Fibroblast of lung (primary cell): Measurements from ENCODE around the gene KIF4B. TPM values are rescaled to one million over a fixed set of nuclear protein-coding genes. Genes with fewer than 3 reads are reported as not detected.

Experiments used
- DNase-seq, 2 donors: peaks; one replicate each; pipeline versions ENCODE4 v3.0.0 to v3.0.0-alpha.2; 2010; ENCODE audit warnings: low read depth in 2 of 2
- H2AFZ ChIP-seq: 2 replicates; pipeline ENCODE4 v1.5.1; 2012; ENCODE audit warnings: low read length, control low read depth, inconsistent platforms
- H3K27ac ChIP-seq: 2 replicates; pipeline ENCODE4 v1.5.1; 2011; ENCODE audit warnings: low read length, control low read depth; ENCODE audit not compliant: insufficient read depth
- H3K27me3 ChIP-seq: 2 replicates; pipeline ENCODE4 v1.5.1; 2011; ENCODE audit warnings: mild to moderate bottlenecking, low read length; ENCODE audit not compliant: control insufficient read depth, insufficient read depth
- H3K36me3 ChIP-seq: 2 replicates; pipeline ENCODE4 v1.5.1; 2011; ENCODE audit warnings: low read length; ENCODE audit not compliant: control insufficient read depth, insufficient read depth
- H3K4me1 ChIP-seq: 2 replicates; pipeline ENCODE4 v1.5.1; 2011; ENCODE audit warnings: low read length; ENCODE audit not compliant: control insufficient read depth, insufficient read depth; ENCODE audit errors: extremely low read depth
- H3K4me2 ChIP-seq: 2 replicates; pipeline ENCODE4 v1.5.1; 2011; ENCODE audit warnings: low read length, control low read depth; ENCODE audit not compliant: insufficient read depth; ENCODE audit errors: extremely low read depth
- H3K4me3 ChIP-seq, 4 experiments: fragments of 200-600 bp in 1 of 4; sonication (generic) in 1 of 4; replicated peaks in 1 of 4; 2 replicates each; pipeline ENCODE4 v1.5.1; 2011 to 2016; ENCODE audit warnings: low read length in 4 of 4, low read depth in 3 of 4, mild to moderate bottlenecking in 3 of 4, control low read depth in 2 of 4, inconsistent platforms in 1 of 4, mixed read lengths in 1 of 4; ENCODE audit not compliant: insufficient read depth in 1 of 4; ENCODE audit errors: control extremely low read depth in 1 of 4
- H3K79me2 ChIP-seq: 2 replicates; pipeline ENCODE4 v1.5.1; 2012; ENCODE audit warnings: mild to moderate bottlenecking, low read length, inconsistent platforms; ENCODE audit not compliant: control insufficient read depth, insufficient read depth
- H3K9ac ChIP-seq: 2 replicates; pipeline ENCODE4 v1.5.1; 2011; ENCODE audit warnings: mild to moderate bottlenecking, low read length, control low read depth; ENCODE audit not compliant: insufficient read depth
- H3K9me3 ChIP-seq: 2 replicates; pipeline ENCODE4 v1.5.1; 2012; ENCODE audit warnings: low read depth, low read length; ENCODE audit not compliant: control insufficient read depth, insufficient read depth
- H4K20me1 ChIP-seq: 2 replicates; pipeline ENCODE4 v1.5.1; 2011; ENCODE audit warnings: low read length; ENCODE audit not compliant: control insufficient read depth, insufficient read depth; ENCODE audit errors: extremely low read depth
- CTCF ChIP-seq, 2 donors: IDR thresholded peaks in 1 of 2; conservative IDR thresholded peaks in 1 of 2; 1 replicate in 1 of 2; 2 replicates in 1 of 2; pipeline ENCODE4 v1.5.1; 2011 to 2012; ENCODE audit warnings: low read length in 2 of 2, control low read depth in 1 of 2, inconsistent platforms in 1 of 2, low read depth in 1 of 2, mild to moderate bottlenecking in 1 of 2
- EZH2 ChIP-seq: IDR thresholded peaks from 2 replicates; pipeline ENCODE4 v1.5.1; 2012; ENCODE audit warnings: low read length, control low read depth, mild to moderate bottlenecking; ENCODE audit errors: missing control alignments
- polyA plus RNA-seq, 2 donors: library from polyadenylated mRNA; depleted of rRNA in 1 of 2; stranded (reverse) in 1 of 2; unstranded in 1 of 2; fragments of >200 nt; gene quantifications; 2 replicates each; pipeline ENCODE4 v1.2.1, GENCODE V29; 2011 to 2012; ENCODE audit warnings: missing spikeins in 1 of 2
- total RNA-seq: library from RNA; depleted of rRNA; stranded (reverse); fragments of >200 nt; gene quantifications from 2 replicates; pipeline ENCODE4 v1.2.1, GENCODE V29; 2014

The KIF4B gene
- total and polyA plus RNA-seq, 2 donors (not counting 1 experiment from before 2014, with no cell fraction given): under 0.01 to 0.01 TPM

GRCh38 chr5:155023320-155023719 is 9.8 kb downstream of the KIF4B start:
- no peaks in the 10 kb centered on the region for H3K27me3 ChIP-seq
- TF ChIP-seq EZH2 (no peak), CTCF (conservative IDR thresholded peaks at IDR 0.05 in 1 of 2, IDR thresholded peaks at IDR 0.05 in 1 of 2; ENCODE audit: low read depth in 1 of 2, low read length in 2 of 2) (no peak)
- no peak overlapping the region for H2AFZ ChIP-seq
- H3K27ac ChIP-seq: no peak overlapping the region
- no peaks in the 10 kb centered on the region for H3K4me1 ChIP-seq
- no peak for DNase-seq
- no peaks in the 10 kb centered on the region for H3K9me3 ChIP-seq
- H3K79me2 ChIP-seq: no peaks in the 10 kb centered on the region
- no peak overlapping the region for H3K4me3 ChIP-seq
- no peaks in the 10 kb centered on the region for H3K36me3 ChIP-seq
- H3K9ac ChIP-seq: no peak overlapping the region
- H3K4me2 ChIP-seq: no peak overlapping the region
- H4K20me1 ChIP-seq: no peaks in the 10 kb centered on the region

GRCh38 chr5:155024015-155024414 is 10.5 kb downstream of the KIF4B start:
- no peak overlapping the region for H3K4me3 ChIP-seq
- no peak for TF ChIP-seq CTCF (conservative IDR thresholded peaks at IDR 0.05 in 1 of 2, IDR thresholded peaks at IDR 0.05 in 1 of 2; ENCODE audit: low read depth in 1 of 2, low read length in 2 of 2)
- no peak for TF ChIP-seq EZH2
- H3K4me1 ChIP-seq: no peaks in the 10 kb centered on the region
- no peaks in the 10 kb centered on the region for H3K27me3 ChIP-seq
- H3K9me3 ChIP-seq: no peaks in the 10 kb centered on the region
- no peak overlapping the region for H2AFZ ChIP-seq
- H3K36me3 ChIP-seq: no peaks in the 10 kb centered on the region
- H4K20me1 ChIP-seq: no peaks in the 10 kb centered on the region
- H3K4me2 ChIP-seq: no peak overlapping the region
- H3K27ac ChIP-seq: no peak overlapping the region
- DNase-seq: no peak
- no peak overlapping the region for H3K9ac ChIP-seq
- H3K79me2 ChIP-seq: no peaks in the 10 kb centered on the region

- no peak overlapping the region for H3K4me2 ChIP-seq
- H3K36me3 ChIP-seq: no peaks in the 10 kb centered on the region
- no peak overlapping the region for H2AFZ ChIP-seq
- H3K4me1 ChIP-seq: no peaks in the 10 kb centered on the region
- no peak overlapping the region for H3K9ac ChIP-seq
- no peak for DNase-seq
- H3K27ac ChIP-seq: no peak overlapping the region
- no peak for TF ChIP-seq EZH2
- no peak for TF ChIP-seq CTCF (conservative IDR thresholded peaks at IDR 0.05 in 1 of 2, IDR thresholded peaks at IDR 0.05 in 1 of 2; ENCODE audit: low read depth in 1 of 2, low read length in 2 of 2)
- H3K4me3 ChIP-seq: no peak overlapping the region
- H4K20me1 ChIP-seq: no peaks in the 10 kb centered on the region
- no peaks in the 10 kb centered on the region for H3K27me3 ChIP-seq
- H3K9me3 ChIP-seq: no peaks in the 10 kb centered on the region
- no peaks in the 10 kb centered on the region for H3K79me2 ChIP-seq
These were observed 12.3 kb downstream of the KIF4B start for GRCh38 chr5:155025895-155026294.
